K562 (cell line): ENCODE data around the gene GCNT2. TPM values are rescaled to one million over a fixed set of nuclear protein-coding genes. Genes with fewer than 3 reads are reported as not detected.

Experiments used
- ATF4 ChIP-seq: fragments of 450-650 bp; formaldehyde crosslinking; IDR thresholded peaks from 2 replicates; pipeline ENCODE4 v1.4.0; 2022; ENCODE audit warnings: mild to moderate bottlenecking, moderate library complexity
- GATA2 ChIP-seq: sonication (generic); formaldehyde crosslinking; IDR thresholded peaks from 2 replicates; pipeline ENCODE4 v1.4.0; 2020; ENCODE audit warnings: mild to moderate bottlenecking, missing genetic modification reagents
- MGA ChIP-seq: fragments of 450-650 bp; IDR thresholded peaks from 2 replicates; pipeline ENCODE4 v1.6.1; 2016; ENCODE audit warnings: mild to moderate bottlenecking, moderate library complexity
- NFRKB ChIP-seq: fragments of 450-650 bp; IDR thresholded peaks from 2 replicates; pipeline ENCODE4 v1.6.1; 2016; ENCODE audit warnings: low read depth
- RERE ChIP-seq: sonication (generic); formaldehyde crosslinking; IDR thresholded peaks from 2 replicates; pipeline ENCODE4 v1.8.0; 2023; ENCODE audit warnings: missing genetic modification reagents, mild to moderate bottlenecking, borderline replicate concordance
- SMAD3 ChIP-seq: fragments of 450-650 bp; formaldehyde crosslinking; conservative IDR thresholded peaks from 2 replicates; pipeline ENCODE4 v1.4.0; 2020; ENCODE audit warnings: mild to moderate bottlenecking
- USF2 ChIP-seq: sonication (generic); formaldehyde crosslinking; IDR thresholded peaks from 2 replicates; pipeline ENCODE4 v1.5.0; 2020; ENCODE audit warnings: missing genetic modification reagents
- ZNF24 ChIP-seq: fragments of 450-650 bp; IDR thresholded peaks from 2 replicates; pipeline ENCODE4 v1.6.1; 2016
- ZNF551 ChIP-seq: fragments of 250-450 bp; sonication (Bioruptor Pico); IDR thresholded peaks from 2 replicates; pipeline ENCODE4 v1.5.0; 2021; ENCODE audit warnings: mild to moderate bottlenecking, moderate library complexity
- polyA plus RNA-seq, 8 experiments: library from polyadenylated mRNA; depleted of rRNA in 4 of 8; stranded (reverse) in 5 of 8; unstranded in 3 of 8; fragments of >200 nt; fragmentation: Nextera tagmentation in 2 of 8; fragmentation: Illumina TruSeq in 1 of 8; extraction: Ambion mirVana in 2 of 8; extraction: Trizol in 1 of 8; gene quantifications; 2 replicates each; pipeline versions ENCODE4 v1.2.1 to v1.2.3, GENCODE V29; 2011 to 2014; ENCODE audit warnings: inconsistent platforms in 1 of 8, missing spikeins in 1 of 8
- total RNA-seq, 7 experiments: library from RNA; depleted of rRNA in 6 of 7; stranded (reverse); fragments of >200 nt in 6 of 7; fragmentation: Illumina TruSeq in 2 of 7; extraction: Trizol in 2 of 7; gene quantifications; 2 replicates each; pipeline versions ENCODE4 v1.2.1 to v1.2.3, GENCODE V29; 2011 to 2021; ENCODE audit warnings: low replicate concordance in 1 of 7

The GCNT2 gene
- total and polyA plus RNA-seq, 9 of the 15 experiments (the other 6 are each of a cell fraction or from before 2014, with no cell fraction given): 0.78 to 2.6 (median 1.6) TPM

GRCh38 chr6:10640412-10640811, 119.3 kb downstream of the GCNT2 start (continued):
- TF ChIP-seq MGA: peak; percentile 34; the same call in 1 of the 2 replicates
- TF ChIP-seq USF2 (CRISPR knock-in tag): no peak
- 0 out of 2 replicates have a peak, but pooled peaks have one; percentile 22 for TF ChIP-seq ZNF24
- TF ChIP-seq RERE: no peak
- 0 out of 2 replicates have a peak, but pooled peaks have one; percentile 35 for TF ChIP-seq SMAD3
- 0 out of 2 replicates have a peak, but pooled peaks have one; percentile 23 for TF ChIP-seq NFRKB
- no peak for TF ChIP-seq ZNF551 (CRISPR knock-in tag)
- peak; percentile 70; the same call in 1 of the 2 replicates for TF ChIP-seq GATA2 (CRISPR knock-in tag)
- no peak for TF ChIP-seq ATF4 (CRISPR knock-in tag)
